HG02970 (cell line): ENCODE measurements around the gene NEO1.
"Not testable (repeated sequence)": the region's sequence is repeated elsewhere in the genome, so short reads cannot be mapped to it uniquely, and the experiment has no call there.

ENCODE experiments used
- ATAC-seq: cut with Tn5 transposase; IDR thresholded peaks from one replicate; pipeline ENCODE4 v1.9.1; 2021; ENCODE audit warnings: mild to moderate bottlenecking, moderate library complexity, moderate number of reproducible peaks; ENCODE audit not compliant: unreplicated experiment, low FRiP score

Gene NEO1

GRCh38 chr15:73293773-73294172 lies 241.5 kb downstream of the NEO1 start:
- no peak for ATAC-seq

GRCh38 chr15:73295630-73296286 lies 243.5 kb downstream of the NEO1 start:
- no peak for ATAC-seq

- ATAC-seq, result no peak
Measured at GRCh38 chr15:73296609-73297353, 244.5 kb downstream of the NEO1 start.

- no peak for ATAC-seq
Measured at GRCh38 chr15:73298522-73299245, 246.4 kb downstream of the NEO1 start.

GRCh38 chr15:73300286-73300685 lies 248.0 kb downstream of the NEO1 start:
- ATAC-seq, result not testable (repeated sequence)

- no peak for ATAC-seq
Measured at GRCh38 chr15:73303636-73304035, 251.4 kb downstream of the NEO1 start.

- no peak for ATAC-seq
Measured at GRCh38 chr15:73305331-73306211, 253.3 kb downstream of the NEO1 start.

GRCh38 chr15:73308305-73308704 lies 256.0 kb downstream of the NEO1 start:
- ATAC-seq, result no peak

- ATAC-seq, result no peak
Measured at GRCh38 chr15:73313861-73314260, 261.6 kb downstream of the NEO1 start.

GRCh38 chr15:73317651-73318462 lies 265.6 kb downstream of the NEO1 start:
- no peak for ATAC-seq

- no peak for ATAC-seq
Measured at GRCh38 chr15:73318463-73319351, 266.4 kb downstream of the NEO1 start.

- no peak for ATAC-seq
Measured at GRCh38 chr15:73319460-73320245, 267.4 kb downstream of the NEO1 start.

- no peak for ATAC-seq
Measured at GRCh38 chr15:73320619-73321180, 268.4 kb downstream of the NEO1 start.

- no peak for ATAC-seq
Measured at GRCh38 chr15:73321496-73322450, 269.5 kb downstream of the NEO1 start.

- no peak for ATAC-seq
Measured at GRCh38 chr15:73322665-73323373, 270.6 kb downstream of the NEO1 start.
